MM.1S (cell line): ENCODE data around the gene AADACL2.

Source experiments
- DNase-seq: peaks from one replicate; pipeline ENCODE4 v3.0.0-alpha.2; 2015
- H2AFZ ChIP-seq: fragments of 300-600 bp; sonication (generic); 2 replicates; pipeline ENCODE4 v1.6.0; 2016; ENCODE audit warnings: antibody characterized with exemption, low read length
- H3F3A ChIP-seq: fragments of 300-600 bp; sonication (generic); 2 replicates; pipeline ENCODE4 v1.6.1; 2016; ENCODE audit warnings: mild to moderate bottlenecking, antibody characterized with exemption, low read length, moderate library complexity, mixed read lengths; ENCODE audit not compliant: insufficient read depth
- H3K27ac ChIP-seq: fragments of 300-600 bp; sonication (generic); 2 replicates; pipeline ENCODE4 v1.5.1; 2016; ENCODE audit warnings: mild to moderate bottlenecking, low read length
- H3K27me3 ChIP-seq: fragments of 300-600 bp; sonication (generic); replicated peaks from 2 replicates; pipeline ENCODE4 v1.6.0; 2016; ENCODE audit warnings: low read length; ENCODE audit not compliant: insufficient read depth
- H3K36me3 ChIP-seq: fragments of 300-600 bp; sonication (generic); replicated peaks from 2 replicates; pipeline ENCODE4 v1.6.1; 2016; ENCODE audit warnings: mild to moderate bottlenecking, low read length, mixed read lengths; ENCODE audit not compliant: insufficient read depth
- H3K4me1 ChIP-seq: fragments of 300-600 bp; sonication (generic); 2 replicates; pipeline ENCODE4 v1.6.1; 2016; ENCODE audit warnings: low read length, mixed read lengths
- H3K4me2 ChIP-seq: fragments of 300-600 bp; sonication (generic); 2 replicates; pipeline ENCODE4 v1.6.0; 2016; ENCODE audit warnings: low read depth, low read length
- H3K4me3 ChIP-seq: fragments of 300-600 bp; sonication (generic); 2 replicates; pipeline ENCODE4 v1.5.1; 2016; ENCODE audit warnings: low read length, mixed read lengths
- H3K79me2 ChIP-seq: fragments of 300-600 bp; sonication (generic); 2 replicates; pipeline ENCODE4 v1.6.1; 2016; ENCODE audit warnings: mixed run types, low read length, mixed read lengths
- H3K9ac ChIP-seq: fragments of 300-600 bp; sonication (generic); 2 replicates; pipeline ENCODE4 v1.6.1; 2016; ENCODE audit warnings: low read length, mixed read lengths
- H3K9me2 ChIP-seq: fragments of 300-600 bp; sonication (generic); replicated peaks from 2 replicates; pipeline ENCODE4 v1.6.1; 2016; ENCODE audit warnings: mild to moderate bottlenecking, low read length, mixed read lengths; ENCODE audit not compliant: insufficient read depth
- H3K9me3 ChIP-seq: fragments of 300-600 bp; sonication (generic); replicated peaks from 2 replicates; pipeline ENCODE4 v1.6.1; 2016; ENCODE audit warnings: mild to moderate bottlenecking, low read length, mixed read lengths; ENCODE audit not compliant: insufficient read depth
- H4K20me1 ChIP-seq: fragments of 300-600 bp; sonication (generic); 2 replicates; pipeline ENCODE4 v1.6.1; 2016; ENCODE audit warnings: mild to moderate bottlenecking, low read length, moderate library complexity, mixed read lengths; ENCODE audit not compliant: insufficient read depth
- EZH2 ChIP-seq: fragments of 300-600 bp; sonication (generic); optimal IDR thresholded peaks from 2 replicates; pipeline ENCODE3; 2017; ENCODE audit warnings: low read depth, mild to moderate bottlenecking, antibody characterized with exemption, low read length, mixed read lengths
- EZH2phosphoT487 ChIP-seq: fragments of 300-600 bp; sonication (generic); IDR thresholded peaks from 2 replicates; pipeline ENCODE4 v1.6.1; 2018; ENCODE audit warnings: antibody characterized with exemption, low read length
- TF ChIP-seq, protein P1 (sequence below): fragments of 300-600 bp; sonication (generic); IDR thresholded peaks from 2 replicates; pipeline ENCODE4 v1.5.1; 2016; ENCODE audit warnings: antibody characterized with exemption, low read length, mixed read lengths

The AADACL2 gene

GRCh38 chr3:151687076-151687475 is 46.7 kb upstream of the AADACL2 start:
- Histone ChIP-seq H3K27ac (no peak overlapping the region), H3K27me3 (no peaks in the 10 kb centered on the region), H4K20me1 (no peaks in the 10 kb centered on the region), H3K4me1 (no peaks in the 10 kb centered on the region), H3K9me2 (no peaks in the 10 kb centered on the region), H3K4me2 (no peak overlapping the region), H2AFZ (no peak overlapping the region), H3K9me3 (no peaks in the 10 kb centered on the region), H3K79me2 (no peaks in the 10 kb centered on the region), H3K9ac (no peak overlapping the region), H3F3A (no peaks in the 10 kb centered on the region), H3K36me3 (no peaks in the 10 kb centered on the region), H3K4me3 (no peak overlapping the region)
- TF ChIP-seq EZH2, result no peak
- TF ChIP-seq EZH2phosphoT487, result no peak
- TF ChIP-seq, protein P1, sequence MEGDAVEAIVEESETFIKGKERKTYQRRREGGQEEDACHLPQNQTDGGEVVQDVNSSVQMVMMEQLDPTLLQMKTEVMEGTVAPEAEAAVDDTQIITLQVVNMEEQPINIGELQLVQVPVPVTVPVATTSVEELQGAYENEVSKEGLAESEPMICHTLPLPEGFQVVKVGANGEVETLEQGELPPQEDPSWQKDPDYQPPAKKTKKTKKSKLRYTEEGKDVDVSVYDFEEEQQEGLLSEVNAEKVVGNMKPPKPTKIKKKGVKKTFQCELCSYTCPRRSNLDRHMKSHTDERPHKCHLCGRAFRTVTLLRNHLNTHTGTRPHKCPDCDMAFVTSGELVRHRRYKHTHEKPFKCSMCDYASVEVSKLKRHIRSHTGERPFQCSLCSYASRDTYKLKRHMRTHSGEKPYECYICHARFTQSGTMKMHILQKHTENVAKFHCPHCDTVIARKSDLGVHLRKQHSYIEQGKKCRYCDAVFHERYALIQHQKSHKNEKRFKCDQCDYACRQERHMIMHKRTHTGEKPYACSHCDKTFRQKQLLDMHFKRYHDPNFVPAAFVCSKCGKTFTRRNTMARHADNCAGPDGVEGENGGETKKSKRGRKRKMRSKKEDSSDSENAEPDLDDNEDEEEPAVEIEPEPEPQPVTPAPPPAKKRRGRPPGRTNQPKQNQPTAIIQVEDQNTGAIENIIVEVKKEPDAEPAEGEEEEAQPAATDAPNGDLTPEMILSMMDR, result no peak
- DNase-seq, result no peak

DNA sequence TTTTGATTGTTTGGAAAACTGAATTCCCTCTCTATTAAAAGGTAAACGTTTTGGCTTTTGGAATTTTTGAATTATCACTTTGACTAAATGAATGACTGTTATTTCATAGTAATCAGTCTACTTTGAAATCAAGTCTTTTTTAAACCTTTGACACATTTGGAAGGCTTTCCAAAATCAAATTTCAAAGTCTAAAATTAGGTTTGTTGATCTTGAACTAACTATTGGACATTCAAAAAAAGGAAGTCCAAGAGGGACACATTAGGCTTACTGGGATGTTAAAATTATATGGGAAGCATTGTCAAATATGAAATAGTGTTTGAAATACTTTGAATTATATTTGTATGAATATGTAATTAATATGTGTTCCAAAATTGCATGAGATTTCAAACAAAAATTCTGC is 45.2 kb upstream of the AADACL2 start:
- Histone ChIP-seq H3K27me3 (no peaks in the 10 kb centered on the region), H4K20me1 (no peaks in the 10 kb centered on the region), H3K9me3 (no peaks in the 10 kb centered on the region), H3K9me2 (no peaks in the 10 kb centered on the region), H3K27ac (no peak overlapping the region), H3F3A (no peaks in the 10 kb centered on the region), H3K4me3 (no peak overlapping the region), H3K9ac (no peak overlapping the region), H2AFZ (no peak overlapping the region), H3K36me3 (no peaks in the 10 kb centered on the region), H3K4me2 (no peak overlapping the region), H3K79me2 (no peaks in the 10 kb centered on the region), H3K4me1 (no peaks in the 10 kb centered on the region)
- no peak for TF ChIP-seq EZH2phosphoT487
- TF ChIP-seq, protein P1, result no peak
- TF ChIP-seq EZH2, result no peak
- no peak for DNase-seq

- no peak for DNase-seq
- H3K36me3 ChIP-seq, result no peaks in the 10 kb centered on the region
- H3K27me3 ChIP-seq, result no peaks in the 10 kb centered on the region
- H3K4me3 ChIP-seq, result no peak overlapping the region
- H3K27ac ChIP-seq, result no peak overlapping the region
- H2AFZ ChIP-seq, result no peak overlapping the region
- no peaks in the 10 kb centered on the region for H3K4me1 ChIP-seq
- H4K20me1 ChIP-seq, result no peaks in the 10 kb centered on the region
- H3K9me3 ChIP-seq, result no peaks in the 10 kb centered on the region
- no peak overlapping the region for H3K4me2 ChIP-seq
- H3F3A ChIP-seq, result no peaks in the 10 kb centered on the region
- H3K79me2 ChIP-seq, result no peaks in the 10 kb centered on the region
- H3K9ac ChIP-seq, result no peak overlapping the region
- H3K9me2 ChIP-seq, result no peaks in the 10 kb centered on the region
- TF ChIP-seq EZH2phosphoT487 (no peak), EZH2 (no peak)
- TF ChIP-seq, protein P1, result no peak
Measured at GRCh38 chr3:151690645-151691044, 43.1 kb upstream of the AADACL2 start.
